HG03060 (cell line): ENCODE data around the gene IP6K3.
A peak's percentile ranks its signal among the peaks of the same experiment; 100 is the strongest.

Experiments used
- ATAC-seq: cut with Tn5 transposase; IDR thresholded peaks from one replicate; pipeline ENCODE4 v1.9.1; 2021; ENCODE audit warnings: low read depth, moderate number of reproducible peaks; ENCODE audit not compliant: unreplicated experiment

IP6K3 gene

GRCh38 chr6:33725891-33726673 is 20.6 kb downstream of the IP6K3 start:
- no peak for ATAC-seq

GRCh38 chr6:33725222-33725621 is 21.5 kb downstream of the IP6K3 start:
- no peak for ATAC-seq

DNA sequence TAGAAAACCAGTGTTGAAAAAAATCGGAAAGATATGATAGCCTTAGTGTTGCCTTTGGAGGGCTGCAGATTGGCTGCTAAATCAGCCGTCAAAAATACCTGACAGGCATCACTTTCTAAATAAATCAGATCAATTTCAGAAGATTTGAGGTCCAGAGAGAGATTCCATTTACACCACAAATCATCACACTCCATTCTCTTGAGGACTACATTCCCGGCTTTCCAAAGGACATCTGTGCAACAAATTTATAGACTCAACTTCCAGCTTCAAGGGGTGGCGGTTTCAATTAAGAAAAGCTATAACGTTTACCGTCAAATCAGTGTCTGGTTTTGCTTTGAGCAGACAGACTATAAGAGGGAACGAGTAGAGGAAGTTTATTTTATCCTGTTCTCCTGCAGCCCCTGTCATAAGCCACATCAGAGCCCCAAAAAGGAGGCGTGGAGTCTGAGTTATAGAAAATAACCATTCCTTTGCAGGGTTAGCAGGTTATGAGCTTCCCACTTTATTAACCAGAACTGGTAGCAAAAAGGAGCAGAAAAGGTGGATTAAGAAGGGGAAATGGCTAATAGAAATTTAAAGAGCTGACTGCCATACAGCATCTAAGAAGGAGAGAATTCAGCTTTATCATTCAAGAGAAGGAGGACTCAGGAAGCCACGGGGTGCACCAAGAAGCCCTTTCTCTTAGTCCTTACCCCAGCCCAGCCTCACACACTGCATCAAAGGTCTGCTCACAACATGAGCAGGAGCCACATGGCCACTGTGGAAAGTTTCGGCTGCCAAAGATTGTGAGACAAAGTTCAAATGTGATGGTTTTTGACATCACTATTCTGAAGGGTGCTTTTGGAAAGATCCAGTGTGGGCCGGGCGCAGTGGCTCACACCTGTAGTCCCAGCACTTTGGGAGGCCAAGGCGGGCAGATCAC is 22.3 kb downstream of the IP6K3 start:
- no peak for ATAC-seq

DNA sequence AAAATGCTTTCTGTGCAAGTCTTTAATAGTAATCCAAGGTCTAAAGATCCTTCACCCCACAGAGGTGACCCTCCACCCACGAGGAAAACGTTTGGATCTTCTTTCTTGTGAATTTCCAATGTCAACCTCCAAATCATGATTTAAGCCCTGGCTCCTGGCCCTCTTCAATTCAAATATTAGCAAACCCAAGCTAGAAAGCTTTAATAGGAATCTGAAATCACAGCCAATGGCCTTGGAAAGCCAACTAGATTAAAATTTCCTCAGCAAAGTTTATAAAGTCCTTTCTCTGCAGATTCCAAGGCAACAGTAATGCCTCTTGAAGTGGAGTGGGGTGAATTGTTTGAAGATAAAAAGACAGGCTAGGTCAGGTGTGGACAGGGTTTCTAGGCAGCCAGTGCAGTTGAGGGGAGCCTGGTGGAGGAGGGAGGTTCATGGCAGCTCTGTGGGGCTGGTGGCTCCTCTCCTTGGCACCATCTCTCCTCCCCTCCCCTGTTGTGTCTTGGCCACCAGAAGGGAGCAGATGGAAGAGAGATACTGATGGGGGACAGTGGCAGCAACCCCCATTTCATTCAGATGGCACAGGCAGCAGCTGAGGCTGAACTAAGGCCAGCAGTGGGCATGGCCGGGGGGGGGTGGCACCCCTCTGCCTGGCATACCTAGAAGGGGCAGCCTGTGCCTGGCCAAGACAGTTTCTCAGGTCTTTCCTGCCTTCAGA is 23.2 kb downstream of the IP6K3 start:
- ATAC-seq = no peak

GRCh38 chr6:33722103-33722623 is 24.5 kb downstream of the IP6K3 start:
- ATAC-seq = no peak

DNA sequence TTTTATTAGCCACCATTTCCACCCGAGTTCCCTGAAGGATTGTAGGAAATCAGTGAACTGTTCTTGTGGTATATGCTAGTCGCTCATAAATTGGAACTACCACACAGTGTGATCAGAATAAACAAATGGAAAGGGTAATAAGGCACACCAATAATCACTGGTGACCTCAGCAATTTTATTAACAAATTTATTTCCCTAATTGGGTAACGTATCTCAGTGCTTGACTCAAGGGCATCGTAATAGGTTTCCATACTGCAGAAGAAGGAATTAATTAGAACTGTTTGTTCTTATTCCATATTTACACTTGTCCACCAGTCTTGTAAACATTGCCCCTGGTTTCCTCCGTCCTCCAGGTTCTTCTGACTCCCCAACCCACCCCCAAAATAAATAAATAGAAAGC is 25.2 kb downstream of the IP6K3 start:
- no peak for ATAC-seq

GRCh38 chr6:33720998-33721397 is 25.7 kb downstream of the IP6K3 start:
- no peak for ATAC-seq

DNA sequence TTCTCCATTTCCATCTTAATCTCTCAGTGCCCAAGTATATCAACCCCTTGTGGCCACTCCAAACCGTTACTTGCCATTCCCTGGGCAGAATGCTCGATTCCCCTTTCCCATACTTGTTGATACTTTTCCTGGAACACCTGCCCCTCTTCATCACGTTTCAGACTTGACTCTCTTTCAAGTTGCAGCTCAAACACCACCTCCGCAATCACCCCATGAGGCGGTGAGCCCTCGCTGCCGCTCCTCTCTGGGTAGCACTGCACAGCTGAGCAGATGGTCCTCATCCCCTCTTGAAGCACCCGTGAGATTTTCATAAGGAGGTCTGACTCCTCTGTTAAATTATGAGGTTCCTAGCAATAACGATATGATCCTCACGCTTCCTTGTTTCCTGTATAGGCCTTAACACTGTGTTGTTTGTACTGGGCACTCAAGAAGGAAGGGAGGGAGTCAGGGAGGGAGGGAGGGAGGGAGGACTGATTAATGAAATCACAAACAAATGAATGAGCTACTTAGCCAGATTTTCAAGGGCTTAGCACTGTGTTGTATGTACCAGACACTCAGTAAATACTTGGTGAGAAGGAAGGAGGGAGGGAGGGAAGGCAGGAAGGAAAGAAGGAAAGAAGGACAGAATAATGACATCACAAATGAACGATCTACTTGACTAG is 27.2 kb downstream of the IP6K3 start:
- ATAC-seq = no peak

DNA sequence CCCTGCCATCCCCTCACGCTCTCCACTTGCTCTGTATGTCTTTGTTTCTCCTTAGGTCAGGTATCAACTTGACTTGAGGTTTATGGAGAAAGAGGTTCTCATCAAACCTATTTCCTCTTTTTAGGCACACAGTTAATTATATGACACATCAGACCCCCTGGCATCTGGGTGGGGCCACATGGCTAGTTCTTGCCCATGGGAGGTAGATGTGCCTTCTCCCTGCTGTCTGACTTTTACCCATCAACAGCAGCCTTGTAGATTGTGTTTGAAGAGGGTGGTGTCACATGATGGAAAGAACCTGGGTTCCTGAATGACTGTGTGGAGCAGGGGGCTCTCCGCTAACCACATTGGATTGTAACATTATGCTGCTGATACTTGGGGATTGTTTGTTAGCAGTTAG is 28.0 kb downstream of the IP6K3 start:
- ATAC-seq = no peak

- no peak for ATAC-seq
Measured at GRCh38 chr6:33717934-33718455, 28.7 kb downstream of the IP6K3 start.

DNA sequence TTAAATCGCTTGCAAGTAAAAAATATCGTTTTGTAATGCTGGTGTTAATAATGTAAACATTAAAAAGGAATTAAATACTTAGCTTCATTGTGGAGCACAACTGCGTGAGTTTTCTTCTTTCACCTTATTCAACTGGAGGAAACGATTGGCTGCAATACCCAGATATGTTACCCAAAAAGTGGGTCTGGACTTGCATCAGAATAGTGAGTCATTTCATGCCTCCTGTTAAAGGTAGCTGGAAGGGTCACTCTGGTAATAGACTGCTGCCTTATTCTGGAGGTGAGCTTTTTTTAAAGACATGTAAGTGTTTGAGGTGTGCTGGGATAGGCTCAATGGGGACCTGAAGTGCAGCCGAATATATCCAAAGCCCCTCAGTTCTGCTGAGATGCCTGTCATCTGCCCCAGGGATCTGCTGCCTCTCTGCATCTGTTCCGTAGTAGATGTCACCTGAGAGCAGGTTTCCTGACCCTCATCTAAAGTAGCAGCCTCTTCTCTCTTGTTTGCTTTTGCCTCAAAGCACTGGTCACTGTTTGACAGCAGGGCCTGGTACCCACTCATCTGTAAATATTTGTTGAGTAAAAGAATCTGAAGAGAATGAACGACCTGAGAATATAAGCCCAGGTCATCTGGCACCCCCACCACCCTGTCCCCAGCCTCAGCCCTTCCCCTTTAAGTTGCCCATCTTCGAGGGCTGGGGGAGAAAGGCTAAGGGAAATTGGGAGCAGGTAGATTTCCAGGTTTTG is 29.6 kb downstream of the IP6K3 start:
- no peak for ATAC-seq

GRCh38 chr6:33716379-33716778 is 30.3 kb downstream of the IP6K3 start:
- no peak for ATAC-seq

- no peak for ATAC-seq
Measured at GRCh38 chr6:33714385-33715040, 32.2 kb downstream of the IP6K3 start.

GRCh38 chr6:33713786-33714185 is 32.9 kb downstream of the IP6K3 start:
- ATAC-seq = no peak

DNA sequence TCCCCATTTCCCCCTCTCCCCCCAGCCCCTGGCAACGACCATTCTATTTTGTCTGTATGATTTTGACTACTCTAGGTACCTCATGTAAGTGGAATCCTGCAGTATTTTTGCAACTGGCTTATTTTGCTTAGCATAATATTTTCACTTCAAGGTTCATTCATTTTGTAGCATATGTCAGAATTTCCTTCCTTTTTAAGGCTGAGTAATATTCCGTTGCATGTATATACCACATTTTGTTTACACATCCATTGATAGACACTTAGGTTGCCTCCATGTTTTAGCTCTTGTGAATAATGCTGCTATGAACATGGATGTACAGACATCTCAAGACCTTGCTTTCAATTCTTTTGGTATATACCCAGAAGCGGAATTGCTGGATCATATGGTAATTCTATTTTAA is 33.8 kb downstream of the IP6K3 start:
- ATAC-seq = no peak

DNA sequence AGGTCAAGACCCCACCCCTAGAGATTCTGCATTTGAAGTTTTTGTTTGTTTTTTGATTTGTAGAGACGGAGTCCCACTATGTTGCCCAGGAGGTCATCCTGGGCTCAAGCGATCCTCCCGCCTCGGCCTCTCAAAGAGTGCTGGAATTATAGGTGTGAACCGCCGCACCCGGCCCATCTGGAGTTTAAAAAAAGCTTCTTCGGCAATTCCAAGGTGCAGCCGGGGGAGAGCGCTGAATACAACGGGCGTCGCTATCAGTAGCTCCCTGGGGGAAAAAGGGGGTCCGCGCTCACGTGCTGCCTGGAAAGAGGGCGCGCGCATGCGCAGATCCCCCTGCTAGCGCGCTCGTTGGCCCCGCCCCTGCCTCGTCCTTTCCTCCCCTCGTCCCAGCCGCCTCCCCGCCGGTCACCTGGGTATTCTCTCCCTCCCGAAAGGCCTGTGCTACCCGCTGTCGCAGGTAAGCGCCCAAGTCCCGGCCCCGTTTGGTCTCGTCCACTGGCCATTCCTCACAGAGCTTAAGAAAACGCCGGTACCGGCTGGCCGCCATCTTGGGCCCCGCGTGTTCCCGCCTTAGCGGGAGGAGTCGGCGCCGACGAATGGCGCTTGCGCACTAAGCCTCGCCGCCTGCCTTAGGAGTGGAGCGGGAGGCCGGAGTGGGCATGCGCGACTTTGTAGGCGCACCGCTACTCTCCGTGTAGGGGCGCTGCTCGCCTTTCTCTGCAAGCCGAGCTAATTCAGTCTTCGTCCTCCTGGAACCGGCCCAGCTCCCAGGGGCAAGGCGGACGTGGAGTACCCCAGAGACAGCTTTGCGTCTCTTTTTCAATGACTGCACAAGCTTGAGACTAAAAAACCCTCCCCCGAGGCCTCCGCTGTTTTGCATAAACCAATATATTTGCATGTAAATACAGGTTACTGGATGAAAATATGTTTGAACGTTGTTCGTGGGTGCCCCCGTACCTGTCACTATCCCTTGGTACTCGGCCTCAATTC is 35.3 kb downstream of the IP6K3 start, which contains the start of gene UQCC2:
UQCC2 (minus strand) TSS at position 561 of the 990 bp plus-strand sequence; CDS start at position 547, 14 bp downstream.
- peak; percentile 65 for ATAC-seq

GRCh38 chr6:33710296-33711121 is 36.2 kb downstream of the IP6K3 start:
- ATAC-seq = no peak
